ENCODE measurements around the gene ATP2B2.

ATP2B2 gene

GRCh38 chr3:10426346-10427220 lies 78.8 kb downstream of the ATP2B2 start:
- no peaks in the 10 kb centered on the region for H3K36me3 ChIP-seq (ENCODE audit: control insufficient read depth in 2 of 2, insufficient read depth in 2 of 2, low read length in 2 of 2)
- no peaks in the 10 kb centered on the region for H3K4me1 ChIP-seq (ENCODE audit: control insufficient read depth, insufficient read depth, low read length)
- peaks cover 0 to 4% of the 10 kb centered on the region in 2 donors for H3K27me3 ChIP-seq (ENCODE audit: control insufficient read depth in 1 of 2, insufficient read depth in 2 of 2, low read length in 2 of 2)
- no peak overlapping the region for H3K9ac ChIP-seq (ENCODE audit: low read length in 2 of 2)
- no peak overlapping the region for H3K27ac ChIP-seq (ENCODE audit: low read length)
- no peak overlapping the region for H3K4me3 ChIP-seq (ENCODE audit: low read length in 2 of 2)
- no peaks in the 10 kb centered on the region for H3K9me3 ChIP-seq (ENCODE audit: control insufficient read depth in 2 of 2, low read length in 2 of 2)

- Histone ChIP-seq H3K9ac (ENCODE audit: low read length in 2 of 2) (no peak overlapping the region), H3K9me3 (ENCODE audit: control insufficient read depth in 2 of 2, low read length in 2 of 2) (no peaks in the 10 kb centered on the region), H3K36me3 (ENCODE audit: control insufficient read depth in 2 of 2, insufficient read depth in 2 of 2, low read length in 2 of 2) (no peaks in the 10 kb centered on the region), H3K27me3 (ENCODE audit: control insufficient read depth in 1 of 2, insufficient read depth in 2 of 2, low read length in 2 of 2) (peaks cover 0 to 9% of the 10 kb centered on the region in 2 donors), H3K27ac (ENCODE audit: low read length) (no peak overlapping the region), H3K4me3 (ENCODE audit: low read length in 2 of 2) (no peak overlapping the region), H3K4me1 (ENCODE audit: control insufficient read depth, insufficient read depth, low read length) (no peaks in the 10 kb centered on the region)
These were observed 82.1 kb downstream of the ATP2B2 start for GRCh38 chr3:10423171-10423882.

GRCh38 chr3:10421996-10422395 lies 83.4 kb downstream of the ATP2B2 start:
- Histone ChIP-seq H3K27me3 (ENCODE audit: control insufficient read depth in 1 of 2, insufficient read depth in 2 of 2, low read length in 2 of 2) (peaks cover 0 to 10% of the 10 kb centered on the region in 2 donors), H3K36me3 (ENCODE audit: control insufficient read depth in 2 of 2, insufficient read depth in 2 of 2, low read length in 2 of 2) (no peaks in the 10 kb centered on the region), H3K4me1 (ENCODE audit: control insufficient read depth, insufficient read depth, low read length) (no peaks in the 10 kb centered on the region), H3K9me3 (ENCODE audit: control insufficient read depth in 2 of 2, low read length in 2 of 2) (no peaks in the 10 kb centered on the region), H3K9ac (ENCODE audit: low read length in 2 of 2) (no peak overlapping the region), H3K27ac (ENCODE audit: low read length) (no peak overlapping the region), H3K4me3 (ENCODE audit: low read length in 2 of 2) (no peak overlapping the region)

- no peaks in the 10 kb centered on the region for H3K36me3 ChIP-seq (ENCODE audit: control insufficient read depth in 2 of 2, insufficient read depth in 2 of 2, low read length in 2 of 2)
These were observed 84.5 kb downstream of the ATP2B2 start for GRCh38 chr3:10420745-10421475.

GRCh38 chr3:10419637-10420232 lies 85.7 kb downstream of the ATP2B2 start:
- H3K27ac ChIP-seq (ENCODE audit: low read length), result no peak overlapping the region
- no peak overlapping the region for H3K9ac ChIP-seq (ENCODE audit: low read length in 2 of 2)
- peaks cover 0 to 10% of the 10 kb centered on the region in 2 donors for H3K27me3 ChIP-seq (ENCODE audit: control insufficient read depth in 1 of 2, insufficient read depth in 2 of 2, low read length in 2 of 2)
- no peaks in the 10 kb centered on the region for H3K9me3 ChIP-seq (ENCODE audit: control insufficient read depth in 2 of 2, low read length in 2 of 2)
- H3K4me1 ChIP-seq (ENCODE audit: control insufficient read depth, insufficient read depth, low read length), result no peaks in the 10 kb centered on the region
- H3K36me3 ChIP-seq (ENCODE audit: control insufficient read depth in 2 of 2, insufficient read depth in 2 of 2, low read length in 2 of 2), result no peaks in the 10 kb centered on the region
- H3K4me3 ChIP-seq (ENCODE audit: low read length in 2 of 2), result no peak overlapping the region

More at GRCh38 chr3:10420745-10421475, 84.5 kb downstream of the ATP2B2 start:
- no peak overlapping the region for H3K4me3 ChIP-seq (ENCODE audit: low read length in 2 of 2)
- H3K9ac ChIP-seq (ENCODE audit: low read length in 2 of 2), result no peak overlapping the region
- H3K4me1 ChIP-seq (ENCODE audit: control insufficient read depth, insufficient read depth, low read length), result no peaks in the 10 kb centered on the region
- no peaks in the 10 kb centered on the region for H3K9me3 ChIP-seq (ENCODE audit: control insufficient read depth in 2 of 2, low read length in 2 of 2)
- H3K27ac ChIP-seq (ENCODE audit: low read length), result no peak overlapping the region
- peaks cover 0 to 10% of the 10 kb centered on the region in 2 donors for H3K27me3 ChIP-seq (ENCODE audit: control insufficient read depth in 1 of 2, insufficient read depth in 2 of 2, low read length in 2 of 2)

- H3K4me1 ChIP-seq (ENCODE audit: control insufficient read depth, insufficient read depth, low read length), result no peaks in the 10 kb centered on the region
- H3K27me3 ChIP-seq (ENCODE audit: control insufficient read depth in 1 of 2, insufficient read depth in 2 of 2, low read length in 2 of 2), result peaks cover 0 to 10% of the 10 kb centered on the region in 2 donors
- no peaks in the 10 kb centered on the region for H3K36me3 ChIP-seq (ENCODE audit: control insufficient read depth in 2 of 2, insufficient read depth in 2 of 2, low read length in 2 of 2)
- no peak overlapping the region for H3K27ac ChIP-seq (ENCODE audit: low read length)
- no peak overlapping the region for H3K4me3 ChIP-seq (ENCODE audit: low read length in 2 of 2)
- no peak overlapping the region for H3K9ac ChIP-seq (ENCODE audit: low read length in 2 of 2)
- no peaks in the 10 kb centered on the region for H3K9me3 ChIP-seq (ENCODE audit: control insufficient read depth in 2 of 2, low read length in 2 of 2)
These were observed 87.5 kb downstream of the ATP2B2 start for GRCh38 chr3:10417847-10418246.

GRCh38 chr3:10416730-10417300 lies 88.6 kb downstream of the ATP2B2 start:
- no peaks in the 10 kb centered on the region for H3K36me3 ChIP-seq (ENCODE audit: control insufficient read depth in 2 of 2, insufficient read depth in 2 of 2, low read length in 2 of 2)
- H3K4me3 ChIP-seq (ENCODE audit: low read length in 2 of 2), result no peak overlapping the region
- H3K9ac ChIP-seq (ENCODE audit: low read length in 2 of 2), result no peak overlapping the region
- H3K9me3 ChIP-seq (ENCODE audit: control insufficient read depth in 2 of 2, low read length in 2 of 2), result no peaks in the 10 kb centered on the region
- no peaks in the 10 kb centered on the region for H3K4me1 ChIP-seq (ENCODE audit: control insufficient read depth, insufficient read depth, low read length)
- H3K27ac ChIP-seq (ENCODE audit: low read length), result no peak overlapping the region
- peaks cover 0 to 8% of the 10 kb centered on the region in 2 donors for H3K27me3 ChIP-seq (ENCODE audit: control insufficient read depth in 1 of 2, insufficient read depth in 2 of 2, low read length in 2 of 2)

GRCh38 chr3:10413041-10413440 lies 92.3 kb downstream of the ATP2B2 start:
- H3K9me3 ChIP-seq (ENCODE audit: control insufficient read depth in 2 of 2, low read length in 2 of 2), result no peaks in the 10 kb centered on the region
- H3K36me3 ChIP-seq (ENCODE audit: control insufficient read depth in 2 of 2, insufficient read depth in 2 of 2, low read length in 2 of 2), result no peaks in the 10 kb centered on the region
- peaks cover 0 to 2% of the 10 kb centered on the region in 2 donors for H3K27me3 ChIP-seq (ENCODE audit: control insufficient read depth in 1 of 2, insufficient read depth in 2 of 2, low read length in 2 of 2)
- H3K9ac ChIP-seq (ENCODE audit: low read length in 2 of 2), result no peak overlapping the region
- no peak overlapping the region for H3K4me3 ChIP-seq (ENCODE audit: low read length in 2 of 2)
- no peak overlapping the region for H3K27ac ChIP-seq (ENCODE audit: low read length)
- H3K4me1 ChIP-seq (ENCODE audit: control insufficient read depth, insufficient read depth, low read length), result no peaks in the 10 kb centered on the region

GRCh38 chr3:10411598-10412332 lies 93.6 kb downstream of the ATP2B2 start:
- Histone ChIP-seq H3K9me3 (ENCODE audit: control insufficient read depth in 2 of 2, low read length in 2 of 2) (no peaks in the 10 kb centered on the region), H3K27me3 (ENCODE audit: control insufficient read depth in 1 of 2, insufficient read depth in 2 of 2, low read length in 2 of 2) (no peaks in the 10 kb centered on the region), H3K9ac (ENCODE audit: low read length in 2 of 2) (no peak overlapping the region), H3K4me1 (ENCODE audit: control insufficient read depth, insufficient read depth, low read length) (no peaks in the 10 kb centered on the region), H3K4me3 (ENCODE audit: low read length in 2 of 2) (no peak overlapping the region), H3K36me3 (ENCODE audit: control insufficient read depth in 2 of 2, insufficient read depth in 2 of 2, low read length in 2 of 2) (no peaks in the 10 kb centered on the region), H3K27ac (ENCODE audit: low read length) (no peak overlapping the region)
